GM19025 (cell line): Measurements from ENCODE around the gene ANKHD1.
"Not testable (repeated sequence)": the region's sequence is repeated elsewhere in the genome, so short reads cannot be mapped to it uniquely, and the experiment has no call there.

Source experiments
- ATAC-seq: cut with Tn5 transposase; IDR thresholded peaks from one replicate; pipeline ENCODE4 v1.9.1; 2021; ENCODE audit warnings: mild to moderate bottlenecking, low read depth, moderate library complexity; ENCODE audit not compliant: unreplicated experiment

The ANKHD1 gene

GRCh38 chr5:140421375-140421774 is 19.7 kb downstream of the ANKHD1 start:
- not testable (repeated sequence) for ATAC-seq

- no peak for ATAC-seq
Observed at GRCh38 chr5:140423609-140424008, 22.0 kb downstream of the ANKHD1 start.

- no peak for ATAC-seq
Observed at GRCh38 chr5:140424135-140424534, 22.5 kb downstream of the ANKHD1 start.

- not testable (repeated sequence) for ATAC-seq
Observed at GRCh38 chr5:140427726-140428125, 26.1 kb downstream of the ANKHD1 start.

- ATAC-seq = no peak
Observed at GRCh38 chr5:140429724-140430123, 28.1 kb downstream of the ANKHD1 start.

GRCh38 chr5:140432212-140432611 is 30.6 kb downstream of the ANKHD1 start:
- no peak for ATAC-seq

GRCh38 chr5:140432916-140433315 is 31.3 kb downstream of the ANKHD1 start:
- ATAC-seq = no peak

GRCh38 chr5:140457368-140457767 is 55.7 kb downstream of the ANKHD1 start:
- ATAC-seq = not testable (repeated sequence)

GRCh38 chr5:140466981-140467742 is 65.5 kb downstream of the ANKHD1 start:
- ATAC-seq = no peak

GRCh38 chr5:140468188-140468587 is 66.6 kb downstream of the ANKHD1 start:
- ATAC-seq = no peak

GRCh38 chr5:140469259-140469658 is 67.6 kb downstream of the ANKHD1 start:
- no peak for ATAC-seq

- no peak for ATAC-seq
Observed at GRCh38 chr5:140480310-140481014, 78.8 kb downstream of the ANKHD1 start.

GRCh38 chr5:140481758-140482157 is 80.1 kb downstream of the ANKHD1 start:
- no peak for ATAC-seq

GRCh38 chr5:140483055-140483454 is 81.4 kb downstream of the ANKHD1 start:
- no peak for ATAC-seq

- ATAC-seq = not testable (repeated sequence)
Observed at GRCh38 chr5:140488141-140488540, 86.5 kb downstream of the ANKHD1 start.

GRCh38 chr5:140488914-140489313 is 87.3 kb downstream of the ANKHD1 start:
- no peak for ATAC-seq

- no peak for ATAC-seq
Observed at GRCh38 chr5:140497897-140498296, 96.3 kb downstream of the ANKHD1 start.

- ATAC-seq = no peak
Observed at GRCh38 chr5:140498591-140498990, 97.0 kb downstream of the ANKHD1 start.

GRCh38 chr5:140502834-140503233 is 101.2 kb downstream of the ANKHD1 start:
- ATAC-seq = no peak

- ATAC-seq = no peak
Observed at GRCh38 chr5:140509898-140510297, 108.3 kb downstream of the ANKHD1 start.

- no peak for ATAC-seq
Observed at GRCh38 chr5:140513124-140513523, 111.5 kb downstream of the ANKHD1 start.

GRCh38 chr5:140524003-140524402 is 122.4 kb downstream of the ANKHD1 start:
- ATAC-seq = no peak
